ENCODE measurements around the gene CPVL. TPM values are rescaled to one million over a fixed set of nuclear protein-coding genes. Genes with fewer than 3 reads are reported as not detected.
A peak's percentile ranks its signal among the peaks of the same experiment; 100 is the strongest.

Gene CPVL
- polyA plus RNA-seq, 3 donors from 2014 or later: 4.3 to 60.4 (median 35.4) TPM

DNA sequence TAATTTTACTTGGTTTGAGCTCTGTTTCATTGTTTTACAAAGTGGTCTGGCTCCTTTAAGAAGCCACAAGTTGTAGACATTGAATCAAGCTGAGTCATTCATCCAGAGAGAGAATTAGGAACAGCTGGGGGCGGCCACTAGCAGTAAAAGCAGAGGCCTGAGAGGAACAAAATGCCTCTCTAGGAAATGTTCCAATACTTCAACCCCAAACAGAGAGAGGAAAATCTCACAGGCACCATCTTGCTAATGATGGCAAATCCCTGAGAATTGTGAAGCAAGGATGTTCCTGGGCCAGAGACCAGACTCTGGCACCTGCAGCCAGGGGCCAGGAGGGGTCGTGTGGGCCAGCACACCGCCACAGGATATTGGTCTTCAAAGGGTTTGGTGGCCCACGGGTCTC lies 161.7 kb downstream of the CPVL start:
- H3K4me1 Mint-ChIP-seq: no peaks in the 10 kb centered on the region
- H3K27ac Mint-ChIP-seq: no peak overlapping the region
- no peak for DNase-seq
- no peaks in the 10 kb centered on the region for H3K9me3 Mint-ChIP-seq
- no peaks in the 10 kb centered on the region for H3K36me3 Mint-ChIP-seq
- peaks cover 3 to 10% (median 7%) of the 10 kb centered on the region in 3 donors for H3K27me3 Mint-ChIP-seq (ENCODE audit: low read depth in 3 of 3)
- H3K4me3 Mint-ChIP-seq: no peak overlapping the region

GRCh38 chr7:28984217-28984616 lies 162.1 kb downstream of the CPVL start:
- no peaks in the 10 kb centered on the region for H3K36me3 Mint-ChIP-seq
- no peak for DNase-seq
- H3K9me3 Mint-ChIP-seq: no peaks in the 10 kb centered on the region
- no peak overlapping the region for H3K27ac Mint-ChIP-seq
- no peaks in the 10 kb centered on the region for H3K4me1 Mint-ChIP-seq
- H3K4me3 Mint-ChIP-seq: no peak overlapping the region
- peaks cover 3 to 10% (median 7%) of the 10 kb centered on the region in 3 donors for H3K27me3 Mint-ChIP-seq (ENCODE audit: low read depth in 3 of 3)

DNA sequence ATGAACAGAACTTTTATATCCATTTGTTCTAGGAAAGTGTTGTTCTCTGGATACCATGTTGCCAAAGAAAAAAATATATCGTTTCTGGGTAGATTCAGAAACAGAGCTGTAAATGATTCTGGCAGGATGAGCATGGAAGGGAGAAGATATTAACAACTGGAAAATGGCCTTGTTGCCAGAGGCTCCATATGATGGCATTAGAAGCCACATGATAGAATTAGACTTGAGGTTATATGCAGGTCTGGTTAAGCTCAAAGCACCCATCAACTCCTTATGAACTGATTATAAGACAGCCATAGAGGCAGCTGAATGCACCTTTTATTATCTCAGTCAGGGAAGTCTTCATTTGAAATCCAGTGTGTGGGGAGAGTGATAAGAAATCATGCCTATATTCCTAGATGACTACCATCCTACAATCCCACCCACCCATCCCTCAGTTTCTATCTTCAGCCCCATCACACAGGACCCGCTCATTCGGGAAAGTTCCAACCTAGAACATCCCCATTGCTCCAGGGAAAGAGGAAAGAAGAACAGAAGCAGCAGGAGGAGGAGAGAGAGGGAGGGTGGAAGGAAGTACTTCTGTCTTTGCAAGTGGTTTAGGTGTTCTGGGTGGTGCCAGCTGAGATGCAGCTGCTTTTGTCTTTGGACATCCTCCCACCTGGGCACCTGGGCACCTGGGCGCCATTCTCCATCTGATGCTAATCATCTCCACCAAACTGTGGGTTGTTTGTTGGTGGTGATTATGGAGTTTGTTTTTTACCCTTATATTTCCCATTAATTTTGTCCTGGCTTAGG lies 162.7 kb downstream of the CPVL start:
- H3K9me3 Mint-ChIP-seq: no peaks in the 10 kb centered on the region
- no peak overlapping the region for H3K4me3 Mint-ChIP-seq
- H3K36me3 Mint-ChIP-seq: no peaks in the 10 kb centered on the region
- H3K4me1 Mint-ChIP-seq: no peaks in the 10 kb centered on the region
- no peak overlapping the region for H3K27ac Mint-ChIP-seq
- H3K27me3 Mint-ChIP-seq (ENCODE audit: low read depth in 3 of 3): peaks cover 3 to 10% (median 6%) of the 10 kb centered on the region in 3 donors
- DNase-seq: no peak

- Mint-ChIP-seq H3K4me1 (no peaks in the 10 kb centered on the region), H3K4me3 (no peak overlapping the region), H3K27ac (no peak overlapping the region), H3K36me3 (no peaks in the 10 kb centered on the region), H3K27me3 (ENCODE audit: low read depth in 3 of 3) (peaks cover 0 to 5% (median 5%) of the 10 kb centered on the region in 3 donors), H3K9me3 (no peaks in the 10 kb centered on the region)
- DNase-seq: no peak
Observed at GRCh38 chr7:28981161-28981465, 165.2 kb downstream of the CPVL start.

DNA sequence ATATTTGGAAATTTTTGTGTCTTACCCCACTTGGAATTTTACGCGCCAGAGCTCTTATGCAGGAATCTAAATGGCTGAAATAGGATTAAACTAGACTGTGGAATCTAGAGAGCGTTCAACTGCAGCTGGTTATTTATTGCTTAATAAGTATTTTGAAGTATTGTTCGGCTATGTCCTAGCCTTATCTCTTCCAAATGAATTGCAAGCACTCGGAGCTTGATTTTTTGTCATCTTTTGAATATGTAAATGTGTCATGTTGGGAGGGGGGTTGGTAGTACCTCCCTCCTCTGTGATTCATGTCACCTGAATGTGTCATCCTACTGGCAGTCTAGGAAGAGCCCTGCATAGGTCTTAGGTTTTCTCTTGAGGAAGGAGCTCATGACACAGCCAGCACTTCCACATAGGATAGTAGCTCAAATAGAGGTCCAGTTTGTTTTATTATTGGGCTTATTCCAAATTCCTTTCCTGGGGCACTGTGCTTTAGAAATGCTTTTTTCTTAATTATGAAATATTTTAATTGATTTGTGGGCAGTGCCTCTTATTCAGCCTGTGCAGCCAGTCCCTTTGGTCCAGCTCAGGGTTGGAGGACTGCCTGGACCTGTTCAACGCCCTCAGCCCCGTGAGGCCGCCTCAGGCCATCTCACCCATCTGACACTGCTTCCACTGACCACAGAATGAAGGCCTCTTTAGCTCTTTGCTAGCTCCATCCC lies 165.7 kb downstream of the CPVL start:
- Mint-ChIP-seq H3K27me3 (ENCODE audit: low read depth in 3 of 3) (peaks cover 0 to 5% (median 5%) of the 10 kb centered on the region in 3 donors), H3K36me3 (no peaks in the 10 kb centered on the region), H3K4me1 (no peaks in the 10 kb centered on the region), H3K9me3 (no peaks in the 10 kb centered on the region), H3K4me3 (no peak overlapping the region), H3K27ac (no peak overlapping the region)
- no peak for DNase-seq

GRCh38 chr7:28979776-28980175 lies 166.6 kb downstream of the CPVL start:
- Mint-ChIP-seq H3K36me3 (no peaks in the 10 kb centered on the region), H3K4me3 (no peak overlapping the region), H3K9me3 (no peaks in the 10 kb centered on the region), H3K27ac (no peak overlapping the region), H3K4me1 (no peaks in the 10 kb centered on the region), H3K27me3 (ENCODE audit: low read depth in 3 of 3) (peaks cover 0 to 5% (median 5%) of the 10 kb centered on the region in 3 donors)
- DNase-seq: no peak

- H3K27me3 Mint-ChIP-seq (ENCODE audit: low read depth in 3 of 3): peaks cover 3 to 5% (median 4%) of the 10 kb centered on the region in 3 donors
- H3K4me1 Mint-ChIP-seq: no peaks in the 10 kb centered on the region
- H3K4me3 Mint-ChIP-seq: no peak overlapping the region
- peaks cover 4 to 10% (median 7%) of the 10 kb centered on the region in 3 donors for H3K36me3 Mint-ChIP-seq
- H3K27ac Mint-ChIP-seq: no peak overlapping the region
- no peak for DNase-seq
- peaks cover 8 to 13% (median 10%) of the 10 kb centered on the region in 6 donors for H3K9me3 Mint-ChIP-seq
Observed at GRCh38 chr7:28977881-28978280, 168.5 kb downstream of the CPVL start.

GRCh38 chr7:28976022-28976421 lies 170.3 kb downstream of the CPVL start:
- peaks cover 3 to 8% (median 5%) of the 10 kb centered on the region in 3 donors for H3K27me3 Mint-ChIP-seq (ENCODE audit: low read depth in 3 of 3)
- no peak for DNase-seq
- peaks cover 4 to 15% (median 14%) of the 10 kb centered on the region in 3 donors for H3K36me3 Mint-ChIP-seq
- H3K27ac Mint-ChIP-seq: no peak overlapping the region
- peaks cover 11 to 27% (median 17%) of the 10 kb centered on the region in 6 donors for H3K9me3 Mint-ChIP-seq
- H3K4me1 Mint-ChIP-seq: no peaks in the 10 kb centered on the region
- no peak overlapping the region for H3K4me3 Mint-ChIP-seq

DNA sequence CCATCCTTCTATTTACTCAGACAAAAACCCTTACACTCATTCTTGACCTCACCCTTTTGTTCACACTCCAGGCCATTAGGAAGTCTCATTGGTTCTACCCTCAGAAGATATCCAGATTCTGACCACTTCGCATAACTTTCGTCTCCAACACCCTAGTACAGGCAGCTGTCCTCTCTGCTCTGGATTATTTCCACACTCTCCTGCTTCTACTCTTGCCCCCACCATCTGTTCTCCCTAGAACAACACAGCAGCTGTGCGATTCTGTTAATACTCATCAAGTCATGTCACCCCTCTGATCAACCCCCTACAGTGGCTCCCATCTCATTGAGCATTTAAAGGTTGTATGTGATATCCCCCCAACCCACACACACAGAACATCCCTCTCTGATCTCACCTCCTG lies 172.7 kb downstream of the CPVL start:
- Mint-ChIP-seq H3K4me1 (no peaks in the 10 kb centered on the region), H3K36me3 (peaks cover 4 to 15% (median 14%) of the 10 kb centered on the region in 3 donors), H3K27ac (no peak overlapping the region), H3K4me3 (no peak overlapping the region), H3K27me3 (ENCODE audit: low read depth in 3 of 3) (peaks cover 0 to 8% (median 5%) of the 10 kb centered on the region in 3 donors), H3K9me3 (peaks cover 13 to 36% (median 21%) of the 10 kb centered on the region in 6 donors)
- DNase-seq: no peak

DNA sequence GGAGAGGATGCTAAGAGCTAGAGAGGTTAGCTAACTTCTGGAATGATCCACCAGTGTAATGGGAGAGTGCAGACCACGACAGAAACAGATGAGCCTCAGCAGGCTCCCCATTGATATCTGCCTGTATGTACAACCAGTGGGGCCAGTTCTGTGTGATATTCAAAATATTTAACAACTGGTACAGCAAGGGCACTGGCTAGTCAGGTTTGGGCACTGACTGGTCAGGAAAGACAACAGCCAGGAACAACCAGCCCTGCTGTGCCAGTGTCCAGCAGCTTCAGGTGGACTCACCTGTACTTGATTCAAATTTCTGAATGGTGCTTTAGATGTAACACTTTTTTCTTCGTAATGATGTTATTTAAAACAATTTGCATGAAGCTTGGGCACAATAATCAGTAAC lies 182.3 kb downstream of the CPVL start:
- Mint-ChIP-seq H3K27ac (no peak overlapping the region), H3K9me3 (peaks cover 0 to 3% (median 0%) of the 10 kb centered on the region in 6 donors), H3K4me3 (no peak overlapping the region), H3K27me3 (ENCODE audit: low read depth in 3 of 3) (peaks cover 0 to 10% (median 4%) of the 10 kb centered on the region in 3 donors), H3K36me3 (no peaks in the 10 kb centered on the region), H3K4me1 (peaks cover 0 to 2% of the 10 kb centered on the region in 2 donors)
- DNase-seq: no peak

- no peak for DNase-seq
- Mint-ChIP-seq H3K27ac (no peak overlapping the region), H3K36me3 (no peaks in the 10 kb centered on the region), H3K4me1 (peaks cover 5 to 14% of the 10 kb centered on the region in 2 donors), H3K9me3 (peaks cover 0 to 3% (median 0%) of the 10 kb centered on the region in 6 donors), H3K27me3 (ENCODE audit: low read depth in 3 of 3) (peaks cover 3 to 11% (median 10%) of the 10 kb centered on the region in 3 donors), H3K4me3 (no peak overlapping the region)
Observed at GRCh38 chr7:28961972-28962371, 184.4 kb downstream of the CPVL start.

DNA sequence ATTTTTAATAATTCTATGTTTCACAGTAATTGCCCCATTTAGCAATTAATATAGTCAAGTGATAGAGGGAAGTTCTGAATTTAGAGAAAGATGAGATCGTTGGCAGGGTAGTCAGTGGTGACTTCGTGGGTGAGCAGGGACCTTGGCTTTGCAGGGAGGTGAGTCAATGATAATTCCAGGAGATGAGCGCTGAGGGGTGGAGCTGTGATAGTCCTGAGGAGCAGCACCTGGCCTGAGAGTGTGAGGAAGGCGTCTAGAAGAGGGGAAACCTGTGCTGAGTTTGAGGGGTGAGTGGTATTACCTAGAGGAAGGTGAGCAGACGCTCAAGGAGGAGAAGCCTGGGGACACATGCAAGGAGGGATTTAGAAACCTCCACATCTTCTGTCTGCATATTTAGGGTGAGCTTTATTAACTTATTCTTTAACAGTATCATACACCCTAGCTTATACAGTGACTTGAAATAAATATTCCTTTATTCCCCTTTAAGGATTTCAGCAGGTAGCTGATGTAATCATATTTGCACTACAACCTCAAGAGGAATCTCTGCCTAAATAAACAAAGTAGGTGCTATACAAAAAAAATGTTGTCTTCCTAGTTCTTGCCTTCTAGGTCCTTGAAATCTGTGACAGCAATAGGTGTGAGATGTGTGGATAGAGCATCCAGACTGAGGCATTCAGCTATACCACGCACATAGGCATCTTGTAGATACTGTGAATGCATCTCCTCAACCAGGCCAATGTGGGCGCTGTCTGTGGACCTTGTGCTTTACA lies 186.1 kb downstream of the CPVL start:
- H3K36me3 Mint-ChIP-seq: no peaks in the 10 kb centered on the region
- no peak overlapping the region for H3K27ac Mint-ChIP-seq
- no peak for DNase-seq
- peaks cover 3 to 11% (median 10%) of the 10 kb centered on the region in 3 donors for H3K27me3 Mint-ChIP-seq (ENCODE audit: low read depth in 3 of 3)
- peaks cover 5 to 17% of the 10 kb centered on the region in 2 donors for H3K4me1 Mint-ChIP-seq
- no peaks in the 10 kb centered on the region for H3K9me3 Mint-ChIP-seq
- H3K4me3 Mint-ChIP-seq: no peak overlapping the region

- H3K9me3 Mint-ChIP-seq: no peaks in the 10 kb centered on the region
- peaks cover 5 to 22% of the 10 kb centered on the region in 2 donors for H3K4me1 Mint-ChIP-seq
- no peak overlapping the region for H3K27ac Mint-ChIP-seq
- H3K4me3 Mint-ChIP-seq: peak overlapping the region in 3 of 5 donors; percentile 14 to 54 (median 22)
- peaks cover 5 to 10% (median 8%) of the 10 kb centered on the region in 3 donors for H3K27me3 Mint-ChIP-seq (ENCODE audit: low read depth in 3 of 3)
- DNase-seq: no peak
- no peaks in the 10 kb centered on the region for H3K36me3 Mint-ChIP-seq
Observed at GRCh38 chr7:28958980-28959347, 187.4 kb downstream of the CPVL start.
